PC-9 (cell line): Measurements from ENCODE around the gene NTM.

Experiments
- CTCF ChIP-seq: fragments of 200-600 bp; sonication (generic); conservative IDR thresholded peaks from 2 replicates; pipeline ENCODE4 v1.6.1; 2017; ENCODE audit warnings: mixed run types, antibody characterized with exemption, mild to moderate bottlenecking, moderate library complexity
- EZH2 ChIP-seq: fragments of 200-600 bp; sonication (generic); IDR thresholded peaks from 2 replicates; pipeline ENCODE4 v1.8.0; 2017; ENCODE audit warnings: antibody characterized with exemption, low read depth

GRCh38 chr11:132084433-132084832 is 714.0 kb downstream of the NTM start:
- TF ChIP-seq EZH2 (no peak), CTCF (no peak)
